DOHH2 (cell line): ENCODE data around the gene SLC15A1.

Experiments
- H3F3A ChIP-seq: fragments of 200-600 bp; sonication (generic), shearing (Covaris generic); 2 replicates; pipeline ENCODE4 v1.6.0; 2016; ENCODE audit warnings: antibody characterized with exemption, mild to moderate bottlenecking; ENCODE audit not compliant: control insufficient read depth, insufficient read depth
- H3K27ac ChIP-seq: fragments of 200-600 bp; sonication (generic); 2 replicates; pipeline ENCODE4 v1.5.1; 2014; ENCODE audit warnings: low read depth, mild to moderate bottlenecking, low read length, moderate library complexity
- H3K27me3 ChIP-seq: fragments of 200-600 bp; sonication (generic); 2 replicates; pipeline ENCODE4 v1.6.1; 2014; ENCODE audit warnings: mild to moderate bottlenecking, low read length, mixed read lengths; ENCODE audit not compliant: control insufficient read depth
- H3K36me3 ChIP-seq: fragments of 200-600 bp; sonication (generic); 2 replicates; pipeline ENCODE4 v1.6.1; 2014; ENCODE audit warnings: mild to moderate bottlenecking, low read length, moderate library complexity, mixed read lengths; ENCODE audit not compliant: control insufficient read depth
- H3K4me1 ChIP-seq: fragments of 200-600 bp; sonication (generic); 2 replicates; pipeline ENCODE4 v1.6.1; 2014; ENCODE audit warnings: mild to moderate bottlenecking, low read length, mixed read lengths; ENCODE audit not compliant: control insufficient read depth
- H3K4me2 ChIP-seq: fragments of 200-600 bp; sonication (generic); 2 replicates; pipeline ENCODE4 v1.6.0; 2014; ENCODE audit warnings: mild to moderate bottlenecking, low read length, moderate library complexity
- H3K4me3 ChIP-seq: fragments of 200-600 bp; sonication (generic); 2 replicates; pipeline ENCODE4 v1.5.1; 2014; ENCODE audit warnings: mild to moderate bottlenecking, low read length, mixed read lengths
- H3K79me2 ChIP-seq: fragments of 200-600 bp; sonication (generic); 2 replicates; pipeline ENCODE4 v1.6.1; 2014; ENCODE audit warnings: mild to moderate bottlenecking, low read length, mixed read lengths; ENCODE audit not compliant: control insufficient read depth
- H3K9me2 ChIP-seq: fragments of 200-600 bp; sonication (generic); replicated peaks from 2 replicates; pipeline ENCODE4 v1.6.1; 2014; ENCODE audit warnings: mild to moderate bottlenecking, low read length, mixed read lengths; ENCODE audit not compliant: control insufficient read depth
- H3K9me3 ChIP-seq: fragments of 200-600 bp; sonication (generic); 2 replicates; pipeline ENCODE4 v1.6.1; 2014; ENCODE audit warnings: antibody characterized with exemption, low read length, mixed read lengths; ENCODE audit not compliant: control insufficient read depth, insufficient read depth
- H4K20me1 ChIP-seq: fragments of 200-600 bp; sonication (generic); 2 replicates; pipeline ENCODE4 v1.6.0; 2014; ENCODE audit warnings: low read depth, mild to moderate bottlenecking, antibody characterized with exemption, low read length, moderate library complexity; ENCODE audit not compliant: control insufficient read depth, insufficient read depth
- EZH2phosphoT487 ChIP-seq: fragments of 200-600 bp; sonication (generic); IDR thresholded peaks from 2 replicates; pipeline ENCODE4 v1.6.1; 2017; ENCODE audit warnings: borderline replicate concordance, mild to moderate bottlenecking, antibody characterized with exemption, low read length, moderate library complexity, mixed read lengths
- TF ChIP-seq, protein P1 (sequence below): fragments of 200-600 bp; sonication (generic); IDR thresholded peaks from one replicate; pipeline ENCODE4 v1.5.1; 2014; ENCODE audit warnings: antibody characterized with exemption, mild to moderate bottlenecking, low read depth, low read length; ENCODE audit not compliant: poor library complexity, severe bottlenecking

SLC15A1 gene

DNA sequence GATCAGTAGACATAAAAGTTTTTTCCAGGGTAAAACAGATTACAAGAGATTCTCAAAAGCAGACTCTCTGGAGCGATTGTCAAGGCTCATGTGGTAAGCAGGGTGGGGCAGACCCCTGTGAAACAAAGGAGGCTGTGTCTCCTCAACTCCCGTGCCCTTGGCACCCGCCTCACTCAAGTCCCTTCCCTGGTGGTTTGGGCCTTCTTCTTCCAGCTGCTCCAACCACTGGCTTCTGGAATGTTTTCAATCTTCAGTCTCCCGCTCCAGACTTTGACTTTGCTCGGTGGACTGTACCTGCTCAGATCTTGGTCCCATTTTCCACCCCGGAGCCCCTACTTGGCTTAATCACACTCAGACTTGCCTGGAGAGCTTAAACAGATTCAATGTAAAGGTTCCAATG lies 100.7 kb downstream of the SLC15A1 start:
- no peaks in the 10 kb centered on the region for H3K9me2 ChIP-seq
- no peaks in the 10 kb centered on the region for H4K20me1 ChIP-seq
- no peak overlapping the region for H3K4me2 ChIP-seq
- H3K79me2 ChIP-seq: no peaks in the 10 kb centered on the region
- no peak overlapping the region for H3K27ac ChIP-seq
- TF ChIP-seq, protein P1, sequence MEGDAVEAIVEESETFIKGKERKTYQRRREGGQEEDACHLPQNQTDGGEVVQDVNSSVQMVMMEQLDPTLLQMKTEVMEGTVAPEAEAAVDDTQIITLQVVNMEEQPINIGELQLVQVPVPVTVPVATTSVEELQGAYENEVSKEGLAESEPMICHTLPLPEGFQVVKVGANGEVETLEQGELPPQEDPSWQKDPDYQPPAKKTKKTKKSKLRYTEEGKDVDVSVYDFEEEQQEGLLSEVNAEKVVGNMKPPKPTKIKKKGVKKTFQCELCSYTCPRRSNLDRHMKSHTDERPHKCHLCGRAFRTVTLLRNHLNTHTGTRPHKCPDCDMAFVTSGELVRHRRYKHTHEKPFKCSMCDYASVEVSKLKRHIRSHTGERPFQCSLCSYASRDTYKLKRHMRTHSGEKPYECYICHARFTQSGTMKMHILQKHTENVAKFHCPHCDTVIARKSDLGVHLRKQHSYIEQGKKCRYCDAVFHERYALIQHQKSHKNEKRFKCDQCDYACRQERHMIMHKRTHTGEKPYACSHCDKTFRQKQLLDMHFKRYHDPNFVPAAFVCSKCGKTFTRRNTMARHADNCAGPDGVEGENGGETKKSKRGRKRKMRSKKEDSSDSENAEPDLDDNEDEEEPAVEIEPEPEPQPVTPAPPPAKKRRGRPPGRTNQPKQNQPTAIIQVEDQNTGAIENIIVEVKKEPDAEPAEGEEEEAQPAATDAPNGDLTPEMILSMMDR: no peak
- TF ChIP-seq EZH2phosphoT487: no peak
- H3F3A ChIP-seq: no peaks in the 10 kb centered on the region
- H3K4me3 ChIP-seq: no peak overlapping the region
- H3K9me3 ChIP-seq: no peaks in the 10 kb centered on the region
- no peaks in the 10 kb centered on the region for H3K4me1 ChIP-seq
- H3K27me3 ChIP-seq: peaks cover 5% of the 10 kb centered on the region
- H3K36me3 ChIP-seq: no peaks in the 10 kb centered on the region

DNA sequence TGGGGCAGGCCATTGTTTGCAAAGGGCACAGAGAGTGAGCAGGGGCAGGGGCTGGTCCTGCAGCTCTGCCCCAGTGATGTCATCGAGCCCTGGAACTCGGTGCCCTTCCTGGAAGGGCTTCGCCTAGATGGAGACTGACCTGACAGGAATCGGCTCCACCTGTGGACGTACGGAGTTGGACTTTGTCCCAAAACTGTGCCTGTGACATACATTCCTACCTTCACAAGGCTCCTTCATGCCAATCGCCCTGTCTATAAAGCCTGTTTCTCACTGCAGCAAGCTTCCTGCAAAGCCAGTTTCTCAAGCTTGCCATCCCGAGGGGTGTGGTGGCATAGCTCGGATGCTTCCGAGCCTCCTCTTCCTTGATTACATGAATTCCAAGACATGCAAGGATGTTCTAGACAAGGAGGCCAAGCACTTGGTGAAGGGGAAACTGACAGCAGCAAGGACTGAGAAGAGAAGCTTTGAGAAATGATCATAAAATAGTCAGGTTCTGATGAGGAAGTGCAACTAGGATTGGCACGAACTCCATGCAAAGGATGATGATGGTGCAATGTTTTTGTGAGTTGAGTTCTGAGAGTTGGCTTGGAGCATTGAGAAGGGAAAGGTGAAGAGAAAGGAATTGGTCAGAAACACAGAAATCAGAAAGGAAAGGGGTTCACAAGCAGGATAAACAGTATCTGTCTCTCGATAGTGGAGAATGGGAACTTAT lies 101.9 kb downstream of the SLC15A1 start:
- TF ChIP-seq EZH2phosphoT487: no peak
- TF ChIP-seq, protein P1: no peak
- H3F3A ChIP-seq: no peaks in the 10 kb centered on the region
- no peaks in the 10 kb centered on the region for H3K4me1 ChIP-seq

DNA sequence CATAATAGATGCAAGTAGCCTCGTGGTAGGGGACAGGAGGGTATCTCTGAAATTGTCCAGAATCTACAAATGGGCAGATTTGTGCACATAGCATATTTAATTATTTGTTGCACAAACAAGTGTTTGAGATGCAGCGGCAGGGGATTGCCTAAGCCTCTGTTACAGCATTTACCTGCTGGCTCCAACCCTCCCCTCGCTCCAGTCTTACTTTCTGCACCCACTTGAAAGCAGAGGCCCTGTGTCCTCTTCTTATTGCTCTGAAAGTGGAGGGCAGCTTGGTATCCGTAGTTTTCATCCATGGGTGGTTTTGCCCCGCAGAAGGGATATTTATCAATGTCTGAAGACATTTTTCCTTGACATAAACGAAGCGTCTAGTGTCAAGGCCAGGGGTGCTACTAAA lies 102.6 kb downstream of the SLC15A1 start:
- Histone ChIP-seq H3K79me2 (no peaks in the 10 kb centered on the region), H4K20me1 (no peaks in the 10 kb centered on the region), H3K36me3 (no peaks in the 10 kb centered on the region), H3K27me3 (peaks cover 5% of the 10 kb centered on the region), H3K4me1 (no peaks in the 10 kb centered on the region), H3K27ac (no peak overlapping the region), H3F3A (no peaks in the 10 kb centered on the region), H3K4me2 (no peak overlapping the region), H3K4me3 (no peak overlapping the region), H3K9me2 (no peaks in the 10 kb centered on the region), H3K9me3 (no peaks in the 10 kb centered on the region)
- TF ChIP-seq EZH2phosphoT487: no peak
- TF ChIP-seq, protein P1: no peak

More for the DNA sequence above, 101.9 kb downstream of the SLC15A1 start:
- no peaks in the 10 kb centered on the region for H3K36me3 ChIP-seq
- no peak overlapping the region for H3K4me3 ChIP-seq
- H4K20me1 ChIP-seq: no peaks in the 10 kb centered on the region
- no peaks in the 10 kb centered on the region for H3K9me3 ChIP-seq
- no peaks in the 10 kb centered on the region for H3K79me2 ChIP-seq
- H3K27me3 ChIP-seq: peaks cover 5% of the 10 kb centered on the region
- H3K9me2 ChIP-seq: no peaks in the 10 kb centered on the region
- H3K27ac ChIP-seq: no peak overlapping the region
- no peak overlapping the region for H3K4me2 ChIP-seq
